ENCODE results near the gene HOGA1. TPM values are rescaled to one million over a fixed set of nuclear protein-coding genes. Genes with fewer than 3 reads are reported as not detected.

The HOGA1 gene
- total and polyA plus RNA-seq, 2 experiments from 2014 or later = 0.15 TPM; not detected in 1

DNA sequence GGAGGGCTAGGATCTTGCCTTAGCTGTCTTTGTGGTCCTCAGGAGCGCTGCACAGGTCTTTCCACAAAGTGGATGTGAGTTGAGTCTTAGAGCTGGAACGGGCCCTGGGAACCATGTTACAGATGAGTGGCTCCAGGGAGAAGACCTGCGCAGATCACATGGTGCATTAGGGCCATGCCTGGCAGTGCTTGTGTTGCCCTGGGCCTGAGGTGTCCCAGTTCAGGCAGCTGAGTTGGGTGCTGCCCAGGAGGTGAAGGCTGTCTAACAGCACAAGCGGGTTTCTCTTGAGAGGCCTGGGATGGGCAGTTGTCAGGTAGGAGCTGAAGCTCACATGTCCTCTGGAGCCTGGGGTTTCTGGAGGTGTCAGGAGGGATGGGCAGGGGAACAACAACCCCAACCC lies 45.4 kb upstream of the HOGA1 start:
- Histone ChIP-seq H3K4me1 (ENCODE audit: insufficient read depth) (peaks cover 19% of the 10 kb centered on the region), H3K4me3 (no peak overlapping the region), H3K27me3 (ENCODE audit: insufficient read depth) (no peaks in the 10 kb centered on the region), H4K20me1 (replicated peaks; ENCODE audit: insufficient read depth) (no peaks in the 10 kb centered on the region; the same call in 1 of the 2 replicates), H3K9me2 (ENCODE audit: insufficient read depth) (no peaks in the 10 kb centered on the region), H3K36me3 (ENCODE audit: insufficient read depth) (no peaks in the 10 kb centered on the region), H3F3A (replicated peaks; ENCODE audit: low read depth) (0 out of 2 replicates have a peak, but pooled peaks cover 7% of the 10 kb centered on the region), H3K79me2 (replicated peaks; ENCODE audit: insufficient read depth) (peaks cover 9% of the 10 kb centered on the region), H2AFZ (no peak overlapping the region), H3K27ac (ENCODE audit: low read depth) (0 out of 2 replicates have a peak overlapping the region, but pooled peaks have one; percentile 91), H3K4me2 (no peak overlapping the region)
- 0 out of 2 replicates have a peak overlapping the region, but pooled peaks have one; percentile 7 for H3K27ac Mint-ChIP-seq
- DNase-seq (ENCODE audit: low spot score) (no peak), ATAC-seq (no peak)
- peaks cover 10% of the 10 kb centered on the region for H3K27me3 Mint-ChIP-seq (ENCODE audit: insufficient read depth, low read depth, poor library complexity)
- H3K4me3 Mint-ChIP-seq = no peak overlapping the region
- peaks cover 33% of the 10 kb centered on the region for H3K4me1 Mint-ChIP-seq
- TF ChIP-seq, protein P1, sequence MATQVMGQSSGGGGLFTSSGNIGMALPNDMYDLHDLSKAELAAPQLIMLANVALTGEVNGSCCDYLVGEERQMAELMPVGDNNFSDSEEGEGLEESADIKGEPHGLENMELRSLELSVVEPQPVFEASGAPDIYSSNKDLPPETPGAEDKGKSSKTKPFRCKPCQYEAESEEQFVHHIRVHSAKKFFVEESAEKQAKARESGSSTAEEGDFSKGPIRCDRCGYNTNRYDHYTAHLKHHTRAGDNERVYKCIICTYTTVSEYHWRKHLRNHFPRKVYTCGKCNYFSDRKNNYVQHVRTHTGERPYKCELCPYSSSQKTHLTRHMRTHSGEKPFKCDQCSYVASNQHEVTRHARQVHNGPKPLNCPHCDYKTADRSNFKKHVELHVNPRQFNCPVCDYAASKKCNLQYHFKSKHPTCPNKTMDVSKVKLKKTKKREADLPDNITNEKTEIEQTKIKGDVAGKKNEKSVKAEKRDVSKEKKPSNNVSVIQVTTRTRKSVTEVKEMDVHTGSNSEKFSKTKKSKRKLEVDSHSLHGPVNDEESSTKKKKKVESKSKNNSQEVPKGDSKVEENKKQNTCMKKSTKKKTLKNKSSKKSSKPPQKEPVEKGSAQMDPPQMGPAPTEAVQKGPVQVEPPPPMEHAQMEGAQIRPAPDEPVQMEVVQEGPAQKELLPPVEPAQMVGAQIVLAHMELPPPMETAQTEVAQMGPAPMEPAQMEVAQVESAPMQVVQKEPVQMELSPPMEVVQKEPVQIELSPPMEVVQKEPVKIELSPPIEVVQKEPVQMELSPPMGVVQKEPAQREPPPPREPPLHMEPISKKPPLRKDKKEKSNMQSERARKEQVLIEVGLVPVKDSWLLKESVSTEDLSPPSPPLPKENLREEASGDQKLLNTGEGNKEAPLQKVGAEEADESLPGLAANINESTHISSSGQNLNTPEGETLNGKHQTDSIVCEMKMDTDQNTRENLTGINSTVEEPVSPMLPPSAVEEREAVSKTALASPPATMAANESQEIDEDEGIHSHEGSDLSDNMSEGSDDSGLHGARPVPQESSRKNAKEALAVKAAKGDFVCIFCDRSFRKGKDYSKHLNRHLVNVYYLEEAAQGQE (IDR thresholded peaks at IDR 0.05; ENCODE audit: unreplicated experiment) = no peak
- TF ChIP-seq EZH2phosphoT487 (IDR thresholded peaks at IDR 0.05; ENCODE audit: unreplicated experiment) (no peak), STAT1 (IDR thresholded peaks at IDR 0.05; ENCODE audit: unreplicated experiment) (no peak), ZNF114 (CRISPR knock-in tag; IDR thresholded peaks at IDR 0.05) (no peak)
- TF ChIP-seq, protein P2, sequence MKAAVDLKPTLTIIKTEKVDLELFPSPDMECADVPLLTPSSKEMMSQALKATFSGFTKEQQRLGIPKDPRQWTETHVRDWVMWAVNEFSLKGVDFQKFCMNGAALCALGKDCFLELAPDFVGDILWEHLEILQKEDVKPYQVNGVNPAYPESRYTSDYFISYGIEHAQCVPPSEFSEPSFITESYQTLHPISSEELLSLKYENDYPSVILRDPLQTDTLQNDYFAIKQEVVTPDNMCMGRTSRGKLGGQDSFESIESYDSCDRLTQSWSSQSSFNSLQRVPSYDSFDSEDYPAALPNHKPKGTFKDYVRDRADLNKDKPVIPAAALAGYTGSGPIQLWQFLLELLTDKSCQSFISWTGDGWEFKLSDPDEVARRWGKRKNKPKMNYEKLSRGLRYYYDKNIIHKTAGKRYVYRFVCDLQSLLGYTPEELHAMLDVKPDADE (IDR thresholded peaks at IDR 0.05) = no peak
- no peaks in the 10 kb centered on the region for H3K36me3 Mint-ChIP-seq (ENCODE audit: low read depth)
- H3K9me3 Mint-ChIP-seq = no peaks in the 10 kb centered on the region; the same call in 2 of the 3 replicates

DNA sequence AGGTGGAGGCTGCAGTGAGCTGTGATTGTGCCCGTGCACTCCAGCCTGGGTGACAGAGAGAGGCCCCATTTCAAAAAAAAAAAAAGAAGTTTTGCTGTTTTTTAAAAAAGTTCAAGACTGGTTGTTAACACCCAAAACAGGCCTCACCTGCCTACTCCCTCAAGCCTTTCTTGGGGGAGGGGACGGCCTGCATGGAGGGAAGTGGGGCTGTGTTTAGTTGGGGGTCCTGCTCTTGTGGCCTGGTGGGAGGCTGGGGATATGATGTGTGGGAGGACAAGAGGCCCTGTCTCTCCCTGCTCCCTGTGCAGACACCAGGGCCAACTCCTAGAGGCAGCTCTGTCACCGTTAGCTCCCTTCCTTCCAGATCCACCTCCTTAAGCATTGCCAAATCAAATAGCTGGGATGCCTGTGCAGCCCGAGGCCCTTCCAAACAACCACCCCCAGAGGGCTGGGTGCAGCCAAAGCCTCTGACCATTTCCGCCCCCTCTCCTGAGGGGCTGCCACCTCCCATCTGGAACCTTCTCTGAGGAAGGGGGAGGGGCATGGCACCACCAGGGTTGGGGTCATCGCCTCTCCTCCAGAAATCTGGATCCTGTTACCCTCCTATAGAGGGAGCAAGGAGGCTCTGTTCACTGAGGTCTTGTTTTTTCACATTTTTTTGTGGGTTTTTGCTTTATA lies 44.5 kb upstream of the HOGA1 start:
- Mint-ChIP-seq H3K27me3 (ENCODE audit: insufficient read depth, low read depth, poor library complexity) (peaks cover 10% of the 10 kb centered on the region), H3K36me3 (ENCODE audit: low read depth) (no peaks in the 10 kb centered on the region), H3K4me1 (peaks cover 32% of the 10 kb centered on the region), H3K9me3 (no peaks in the 10 kb centered on the region; the same call in 2 of the 3 replicates), H3K4me3 (no peak overlapping the region), H3K27ac (peak overlapping the region; percentile 96)
- Histone ChIP-seq H3F3A (replicated peaks; ENCODE audit: low read depth) (0 out of 2 replicates have a peak, but pooled peaks cover 7% of the 10 kb centered on the region), H3K4me2 (no peak overlapping the region), H3K4me3 (no peak overlapping the region), H4K20me1 (replicated peaks; ENCODE audit: insufficient read depth) (no peaks in the 10 kb centered on the region), H3K27ac (ENCODE audit: low read depth) (peak overlapping the region; percentile 91), H3K27me3 (ENCODE audit: insufficient read depth) (no peaks in the 10 kb centered on the region), H3K79me2 (replicated peaks; ENCODE audit: insufficient read depth) (peaks cover 9% of the 10 kb centered on the region), H3K4me1 (ENCODE audit: insufficient read depth) (peaks cover 19% of the 10 kb centered on the region), H3K9me2 (ENCODE audit: insufficient read depth) (no peaks in the 10 kb centered on the region), H3K36me3 (ENCODE audit: insufficient read depth) (no peaks in the 10 kb centered on the region), H2AFZ (no peak overlapping the region)
- ATAC-seq = peak; percentile 77
- TF ChIP-seq CREB1 (CRISPR knock-in tag; IDR thresholded peaks at IDR 0.05; ENCODE audit: low read depth) = 0 out of 2 replicates have a peak, but pooled peaks have one; percentile 13
- TF ChIP-seq, protein P3, sequence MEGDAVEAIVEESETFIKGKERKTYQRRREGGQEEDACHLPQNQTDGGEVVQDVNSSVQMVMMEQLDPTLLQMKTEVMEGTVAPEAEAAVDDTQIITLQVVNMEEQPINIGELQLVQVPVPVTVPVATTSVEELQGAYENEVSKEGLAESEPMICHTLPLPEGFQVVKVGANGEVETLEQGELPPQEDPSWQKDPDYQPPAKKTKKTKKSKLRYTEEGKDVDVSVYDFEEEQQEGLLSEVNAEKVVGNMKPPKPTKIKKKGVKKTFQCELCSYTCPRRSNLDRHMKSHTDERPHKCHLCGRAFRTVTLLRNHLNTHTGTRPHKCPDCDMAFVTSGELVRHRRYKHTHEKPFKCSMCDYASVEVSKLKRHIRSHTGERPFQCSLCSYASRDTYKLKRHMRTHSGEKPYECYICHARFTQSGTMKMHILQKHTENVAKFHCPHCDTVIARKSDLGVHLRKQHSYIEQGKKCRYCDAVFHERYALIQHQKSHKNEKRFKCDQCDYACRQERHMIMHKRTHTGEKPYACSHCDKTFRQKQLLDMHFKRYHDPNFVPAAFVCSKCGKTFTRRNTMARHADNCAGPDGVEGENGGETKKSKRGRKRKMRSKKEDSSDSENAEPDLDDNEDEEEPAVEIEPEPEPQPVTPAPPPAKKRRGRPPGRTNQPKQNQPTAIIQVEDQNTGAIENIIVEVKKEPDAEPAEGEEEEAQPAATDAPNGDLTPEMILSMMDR (conservative IDR thresholded peaks at IDR 0.05; ENCODE audit: low read depth in 2 of 2) = peak; percentile 47 to 53
- TF ChIP-seq JUNB (IDR thresholded peaks at IDR 0.05; ENCODE audit: unreplicated experiment) = no peak
- DNase-seq (ENCODE audit: low spot score) = peak; percentile 88

Data from GM23338 (cell line).